GM21528 (cell line): ENCODE results near the gene MBNL3.
"Not testable (repeated sequence)": the region's sequence is repeated elsewhere in the genome, so short reads cannot be mapped to it uniquely, and the experiment has no call there.

Experiments used
- ATAC-seq: cut with Tn5 transposase; IDR thresholded peaks from one replicate; pipeline ENCODE4 v1.9.1; 2021; ENCODE audit warnings: mild to moderate bottlenecking, moderate library complexity; ENCODE audit not compliant: unreplicated experiment, low FRiP score

The MBNL3 gene

GRCh38 chrX:132384301-132384700 is 104.5 kb downstream of the MBNL3 start:
- no peak for ATAC-seq

- no peak for ATAC-seq
These were observed 106.8 kb downstream of the MBNL3 start for GRCh38 chrX:132382068-132382467.

- no peak for ATAC-seq
These were observed 110.6 kb downstream of the MBNL3 start for GRCh38 chrX:132378281-132378680.

GRCh38 chrX:132375941-132376340 is 112.9 kb downstream of the MBNL3 start:
- no peak for ATAC-seq

- ATAC-seq, result no peak
These were observed 115.2 kb downstream of the MBNL3 start for GRCh38 chrX:132373610-132374009.

- ATAC-seq, result no peak
These were observed 119.1 kb downstream of the MBNL3 start for GRCh38 chrX:132369617-132370326.

GRCh38 chrX:132367984-132368383 is 120.9 kb downstream of the MBNL3 start:
- ATAC-seq, result no peak

- no peak for ATAC-seq
These were observed 121.5 kb downstream of the MBNL3 start for GRCh38 chrX:132367314-132367713.

- no peak for ATAC-seq
These were observed 123.3 kb downstream of the MBNL3 start for GRCh38 chrX:132365490-132365889.

- no peak for ATAC-seq
These were observed 124.5 kb downstream of the MBNL3 start for GRCh38 chrX:132364313-132364712.

- ATAC-seq, result no peak
These were observed 135.4 kb downstream of the MBNL3 start for GRCh38 chrX:132353430-132353829.

GRCh38 chrX:132336172-132336571 is 152.7 kb downstream of the MBNL3 start:
- no peak for ATAC-seq

- no peak for ATAC-seq
These were observed 155.5 kb downstream of the MBNL3 start for GRCh38 chrX:132333351-132333750.

- ATAC-seq, result no peak
These were observed 157.3 kb downstream of the MBNL3 start for GRCh38 chrX:132331532-132331931.

GRCh38 chrX:132331000-132331399 is 157.8 kb downstream of the MBNL3 start:
- no peak for ATAC-seq

GRCh38 chrX:132330156-132330729 is 158.6 kb downstream of the MBNL3 start:
- no peak for ATAC-seq

GRCh38 chrX:132326960-132327359 is 161.9 kb downstream of the MBNL3 start:
- ATAC-seq, result not testable (repeated sequence)
